T-helper 22 cell (primary cell): ENCODE measurements around the gene AFF4.
"Not testable (repeated sequence)": the region's sequence is repeated elsewhere in the genome, so short reads cannot be mapped to it uniquely, and the experiment has no call there.

ENCODE experiments used
- DNase-seq: peaks from one replicate; pipeline ENCODE4 v3.0.0-alpha.2; 2020; ENCODE audit warnings: low read depth

Gene AFF4

GRCh38 chr5:132952829-132953228 is 10.6 kb downstream of the AFF4 start:
- no peak for DNase-seq

- DNase-seq = no peak
Observed at GRCh38 chr5:132951897-132952296, 11.5 kb downstream of the AFF4 start.

GRCh38 chr5:132949136-132949535 is 14.3 kb downstream of the AFF4 start:
- no peak for DNase-seq

- DNase-seq = no peak
Observed at GRCh38 chr5:132947671-132948070, 15.8 kb downstream of the AFF4 start.

GRCh38 chr5:132945315-132945714 is 18.1 kb downstream of the AFF4 start:
- not testable (repeated sequence) for DNase-seq

- DNase-seq = no peak
Observed at GRCh38 chr5:132943362-132944022, 19.9 kb downstream of the AFF4 start.

- DNase-seq = no peak
Observed at GRCh38 chr5:132941331-132941730, 22.1 kb downstream of the AFF4 start.

GRCh38 chr5:132928062-132928407 is 35.4 kb downstream of the AFF4 start:
- no peak for DNase-seq

GRCh38 chr5:132927355-132928061 is 35.9 kb downstream of the AFF4 start:
- no peak for DNase-seq

GRCh38 chr5:132926437-132926836 is 37.0 kb downstream of the AFF4 start:
- no peak for DNase-seq

GRCh38 chr5:132916086-132916485 is 47.3 kb downstream of the AFF4 start:
- DNase-seq = no peak

GRCh38 chr5:132915681-132916080 is 47.8 kb downstream of the AFF4 start:
- no peak for DNase-seq

- no peak for DNase-seq
Observed at GRCh38 chr5:132909702-132910101, 53.7 kb downstream of the AFF4 start.

GRCh38 chr5:132907161-132907560 is 56.3 kb downstream of the AFF4 start:
- no peak for DNase-seq

GRCh38 chr5:132905938-132906337 is 57.5 kb downstream of the AFF4 start:
- no peak for DNase-seq

- DNase-seq = no peak
Observed at GRCh38 chr5:132901730-132902129, 61.7 kb downstream of the AFF4 start.

- no peak for DNase-seq
Observed at GRCh38 chr5:132901036-132901435, 62.4 kb downstream of the AFF4 start.

GRCh38 chr5:132898094-132898493 is 65.3 kb downstream of the AFF4 start:
- DNase-seq = no peak

GRCh38 chr5:132896685-132897084 is 66.7 kb downstream of the AFF4 start:
- DNase-seq = no peak

- DNase-seq = no peak
Observed at GRCh38 chr5:132895719-132896305, 67.6 kb downstream of the AFF4 start.

- DNase-seq = no peak
Observed at GRCh38 chr5:132890817-132891216, 72.6 kb downstream of the AFF4 start.

GRCh38 chr5:132889501-132889900 is 73.9 kb downstream of the AFF4 start:
- DNase-seq = no peak

GRCh38 chr5:132887283-132887682 is 76.2 kb downstream of the AFF4 start:
- DNase-seq = no peak
